GM18907 (cell line): Measurements from ENCODE around the gene FBXO15.

Source experiments
- ATAC-seq: cut with Tn5 transposase; IDR thresholded peaks from one replicate; pipeline ENCODE4 v1.9.1; 2021; ENCODE audit warnings: mild to moderate bottlenecking, moderate library complexity; ENCODE audit not compliant: unreplicated experiment

FBXO15 gene, protein sequence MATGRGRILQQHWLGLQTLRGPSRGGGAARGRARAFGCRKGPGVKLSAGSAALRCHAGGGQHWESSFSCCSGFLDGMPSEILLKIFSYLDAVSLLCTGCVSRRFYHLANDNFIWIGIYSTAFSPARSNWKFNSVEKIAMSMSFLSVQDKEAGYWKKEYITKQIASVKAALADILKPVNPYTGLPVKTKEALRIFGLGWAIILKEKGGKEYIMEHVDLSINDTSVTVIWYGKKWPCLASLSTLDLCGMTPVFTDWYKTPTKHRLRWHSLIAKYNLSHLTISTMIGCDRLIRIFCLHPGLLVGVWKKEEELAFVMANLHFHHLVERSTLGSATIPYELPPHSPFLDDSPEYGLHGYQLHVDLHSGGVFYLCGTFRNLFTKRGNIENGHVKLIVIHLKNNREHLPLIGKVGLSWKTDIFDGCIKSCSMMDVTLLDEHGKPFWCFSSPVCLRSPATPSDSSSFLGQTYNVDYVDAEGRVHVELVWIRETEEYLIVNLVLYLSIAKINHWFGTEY

DNA sequence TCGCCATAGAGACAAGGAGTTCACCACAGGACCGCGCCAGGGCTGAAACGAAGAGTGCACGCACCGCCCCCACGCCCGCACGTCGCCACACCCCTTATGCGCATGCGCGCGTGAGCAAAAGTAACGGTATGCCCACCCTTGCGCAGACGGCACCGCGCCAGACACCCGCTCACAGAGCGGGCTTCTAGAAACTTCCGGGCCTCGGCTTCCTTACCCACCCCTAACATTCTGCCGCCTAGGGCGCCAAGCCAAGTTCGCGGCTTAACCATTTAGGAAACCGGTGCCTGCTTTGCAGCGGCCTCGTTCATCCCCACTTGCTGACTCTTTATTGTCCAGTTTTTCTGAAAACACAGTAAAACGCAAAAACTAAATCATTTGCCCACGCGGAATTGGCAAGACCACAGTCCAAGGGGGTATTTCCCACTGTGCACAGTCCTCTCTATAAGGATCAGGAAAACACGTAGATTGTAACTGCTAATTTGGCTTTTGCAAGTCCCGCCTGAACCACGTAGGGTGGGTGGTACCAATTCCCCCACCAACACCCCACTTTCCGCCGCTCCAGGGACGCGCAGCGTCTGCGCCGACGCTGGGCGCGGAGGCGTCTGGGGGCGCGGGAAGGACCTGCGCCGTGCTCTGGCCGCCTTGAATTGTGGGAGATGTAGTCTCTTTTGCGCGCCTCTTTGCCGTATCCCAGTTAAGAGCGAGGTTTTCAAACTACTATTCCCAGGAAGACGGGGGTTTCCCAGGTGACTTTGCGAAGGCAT lies at the start of gene FBXO15, which contains the start of gene TIMM21:
FBXO15 (minus strand) TSS at position 56 of the 764 bp plus-strand sequence; CDS start at position 7, 49 bp downstream.
TIMM21 (plus strand) TSS at position 745 of the 764 bp plus-strand sequence. CDS start 286 bp downstream, outside the sequence.
- peak; percentile 92 for ATAC-seq

DNA sequence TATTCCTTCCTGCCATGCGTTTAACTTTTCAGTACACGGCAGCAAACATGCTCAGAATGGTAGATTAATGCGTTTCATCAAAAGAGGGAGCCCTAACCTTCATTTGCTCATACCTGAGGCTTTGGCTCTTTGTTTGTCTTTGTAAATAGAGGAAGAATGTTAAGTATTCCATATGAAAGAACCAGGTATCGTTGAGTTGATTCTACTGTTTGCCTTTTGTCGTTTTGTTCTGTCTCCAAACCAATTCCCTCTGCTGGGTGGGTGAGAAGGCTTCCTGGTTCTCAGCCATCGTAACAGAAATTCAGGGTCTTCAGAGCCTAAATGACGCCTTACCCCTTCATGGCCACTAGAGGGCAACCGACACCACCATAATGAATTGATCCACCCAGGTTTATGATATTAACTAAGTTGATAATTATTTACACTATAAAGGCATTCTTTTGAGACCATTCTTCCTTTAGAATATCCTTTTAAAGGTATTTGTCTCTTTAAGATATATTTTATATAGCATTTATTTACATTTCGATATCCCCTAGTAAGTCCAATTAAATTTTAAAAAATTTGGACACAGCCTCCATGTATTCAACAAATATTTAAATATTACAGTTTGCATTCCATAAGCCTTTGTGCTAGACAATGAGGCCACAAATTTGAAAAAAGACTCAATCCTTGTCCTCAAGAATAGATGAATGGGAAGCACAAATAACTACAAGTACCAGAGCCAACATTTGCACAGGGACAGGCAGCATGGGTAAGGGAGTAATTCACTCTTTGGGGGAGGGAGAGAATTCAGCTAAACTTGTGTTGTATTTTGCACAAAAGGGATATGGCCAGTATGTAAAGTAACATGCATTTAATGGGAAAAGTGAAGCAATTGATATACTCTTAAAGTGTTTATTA lies 48.8 kb upstream of the FBXO15 start:
- peak; percentile 87 for ATAC-seq

DNA sequence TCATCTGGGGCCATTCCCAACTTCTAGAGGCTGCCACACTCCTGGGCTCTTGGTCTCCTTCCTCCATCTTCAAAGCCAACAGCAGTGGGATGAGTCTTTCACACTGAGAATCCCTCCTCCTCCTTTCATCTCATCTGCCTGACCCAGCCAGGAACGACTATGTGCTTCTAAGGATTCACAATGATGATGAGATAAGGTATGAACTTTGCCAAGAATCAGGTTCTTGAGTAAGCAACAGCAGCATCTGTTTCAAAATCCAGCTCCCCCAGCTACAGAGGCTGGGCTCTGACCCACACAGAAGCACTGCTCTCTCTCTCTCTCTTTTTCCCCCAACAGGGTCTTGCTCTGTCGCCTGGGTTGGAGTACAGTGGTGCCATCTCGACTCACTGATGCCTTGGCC lies 47.1 kb upstream of the FBXO15 start:
- no peak for ATAC-seq

DNA sequence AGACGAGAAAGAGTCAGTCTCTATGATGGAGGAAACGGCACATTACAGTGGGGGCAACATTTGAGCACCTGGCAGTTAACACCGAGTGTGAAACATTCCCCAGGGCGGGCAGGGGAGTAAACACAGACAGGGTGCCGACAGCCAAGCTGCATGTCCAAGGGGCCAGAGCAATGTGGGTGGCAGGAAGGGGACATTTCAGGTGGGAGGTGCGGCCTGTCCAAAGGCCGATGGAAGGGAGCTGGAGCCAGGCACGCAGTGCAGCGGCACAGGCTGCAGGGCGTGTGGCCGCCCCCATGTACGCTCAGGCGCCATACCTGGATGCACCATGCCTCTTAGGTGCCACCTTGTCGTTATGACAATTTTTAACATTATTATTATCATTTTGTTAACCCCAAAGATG lies 43.9 kb upstream of the FBXO15 start:
- no peak for ATAC-seq

DNA sequence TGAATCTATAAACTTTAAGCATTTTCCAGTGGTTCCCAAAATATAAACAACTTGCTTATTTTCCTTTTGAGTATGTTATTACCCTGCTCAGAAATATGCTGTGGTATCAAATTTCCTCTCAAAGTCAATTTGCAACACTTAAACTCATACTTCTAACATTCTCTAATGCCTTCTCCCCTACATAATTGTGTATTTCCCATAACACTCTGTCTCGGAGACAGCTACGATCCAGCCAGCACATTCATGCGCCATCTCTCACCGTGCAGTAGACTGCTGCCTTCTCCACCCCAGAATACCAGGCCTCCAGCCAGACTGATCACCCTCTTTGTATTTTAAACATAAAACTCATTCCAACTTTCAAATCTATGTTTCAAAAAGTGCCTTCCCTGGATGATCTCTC lies 42.5 kb upstream of the FBXO15 start:
- no peak for ATAC-seq

DNA sequence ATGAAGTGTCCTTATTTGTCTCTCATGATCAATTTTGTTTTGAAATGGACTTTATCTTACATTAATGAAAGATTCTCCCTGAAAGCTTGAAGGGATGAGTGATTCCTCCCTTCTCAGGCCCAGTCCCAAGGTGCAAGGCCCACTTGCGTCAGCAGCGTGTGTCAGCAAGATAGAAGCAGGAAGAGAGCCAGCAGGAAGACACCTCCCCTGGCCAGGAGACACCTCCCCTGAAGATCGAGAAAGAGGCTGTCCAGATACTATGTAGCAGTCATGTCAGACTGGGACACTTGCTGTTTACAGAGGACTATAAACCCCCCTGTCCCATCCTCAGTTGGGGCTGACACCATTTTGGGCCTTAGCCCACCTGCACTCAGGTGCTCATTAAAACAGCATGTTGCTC lies 39.0 kb upstream of the FBXO15 start:
- no peak for ATAC-seq

DNA sequence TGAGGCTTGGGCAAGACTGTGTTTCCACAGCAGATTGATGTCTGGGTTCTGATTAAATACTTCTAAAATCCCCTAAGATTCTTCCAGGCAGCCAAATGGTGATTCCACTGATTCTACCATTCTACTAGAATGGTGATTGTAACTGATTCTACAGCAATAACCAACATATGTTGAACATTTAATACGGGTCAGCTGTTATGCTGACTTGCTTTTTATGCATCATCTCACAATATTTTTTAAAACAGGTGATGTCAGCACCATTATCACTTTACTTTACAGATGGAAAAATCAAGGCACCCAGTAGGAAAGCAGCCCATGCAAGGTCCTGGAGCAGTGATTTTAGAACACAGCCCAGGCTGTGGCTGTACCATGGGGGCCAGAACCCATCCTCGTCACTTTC lies 38.2 kb upstream of the FBXO15 start:
- no peak for ATAC-seq

DNA sequence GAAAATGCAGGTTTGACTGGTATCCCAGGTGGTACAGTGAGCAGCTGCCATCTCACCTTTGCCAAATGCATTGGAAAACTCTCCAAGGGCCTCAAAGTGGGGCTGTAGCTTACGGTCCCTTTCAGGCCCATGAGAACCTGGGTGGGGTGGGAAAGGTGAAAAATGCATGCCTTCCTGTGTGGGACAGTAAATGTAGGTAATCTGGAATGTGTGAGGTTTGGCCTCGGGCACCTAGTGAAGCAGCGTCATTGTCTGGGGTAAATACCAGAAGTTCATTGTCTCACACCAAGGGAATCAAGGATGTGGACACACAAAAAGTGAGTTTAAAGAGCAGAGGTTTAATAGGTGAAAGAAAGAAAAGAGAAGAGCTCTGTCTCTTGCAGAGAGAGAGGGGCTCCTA lies 37.2 kb upstream of the FBXO15 start:
- ATAC-seq, result no peak

DNA sequence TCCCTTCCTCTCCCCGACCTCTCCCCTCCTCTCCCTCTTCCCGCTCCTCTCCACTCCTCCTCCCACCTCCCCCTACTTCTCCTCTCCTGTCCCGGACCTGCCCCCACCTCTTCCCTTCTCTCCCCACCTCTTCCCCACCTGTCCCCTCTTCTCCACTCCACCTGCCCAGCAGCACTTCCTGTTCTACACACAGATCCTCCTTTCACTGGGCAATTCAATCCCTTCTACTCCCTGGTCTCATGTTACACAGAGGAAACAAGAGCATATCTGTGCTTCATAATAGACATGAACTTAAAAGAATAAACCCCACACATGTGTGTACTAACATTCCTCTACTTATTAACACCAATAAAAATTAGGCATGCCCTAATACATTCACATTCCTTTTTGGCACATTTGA lies 35.5 kb upstream of the FBXO15 start:
- ATAC-seq, result no peak

DNA sequence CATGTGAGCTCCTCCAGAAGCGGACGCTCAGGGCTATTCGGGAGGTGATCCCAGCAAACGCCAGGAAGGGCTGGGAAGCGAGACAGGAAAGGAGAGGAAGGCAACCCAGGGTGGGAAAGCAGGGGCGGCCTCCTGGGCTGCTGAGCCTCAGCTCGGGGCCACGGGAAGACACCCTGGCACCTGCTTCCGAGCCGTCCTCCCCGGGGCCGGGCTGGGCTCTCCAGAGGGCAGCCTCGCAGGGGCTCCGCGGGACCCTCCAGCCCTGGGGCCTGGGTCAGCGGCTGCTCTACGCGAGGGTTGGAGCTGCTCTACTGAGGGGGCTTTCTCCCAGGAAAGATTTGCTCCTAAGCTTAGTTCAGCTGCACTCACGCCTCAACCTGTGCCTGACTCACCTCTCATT lies 34.7 kb upstream of the FBXO15 start:
- no peak for ATAC-seq

DNA sequence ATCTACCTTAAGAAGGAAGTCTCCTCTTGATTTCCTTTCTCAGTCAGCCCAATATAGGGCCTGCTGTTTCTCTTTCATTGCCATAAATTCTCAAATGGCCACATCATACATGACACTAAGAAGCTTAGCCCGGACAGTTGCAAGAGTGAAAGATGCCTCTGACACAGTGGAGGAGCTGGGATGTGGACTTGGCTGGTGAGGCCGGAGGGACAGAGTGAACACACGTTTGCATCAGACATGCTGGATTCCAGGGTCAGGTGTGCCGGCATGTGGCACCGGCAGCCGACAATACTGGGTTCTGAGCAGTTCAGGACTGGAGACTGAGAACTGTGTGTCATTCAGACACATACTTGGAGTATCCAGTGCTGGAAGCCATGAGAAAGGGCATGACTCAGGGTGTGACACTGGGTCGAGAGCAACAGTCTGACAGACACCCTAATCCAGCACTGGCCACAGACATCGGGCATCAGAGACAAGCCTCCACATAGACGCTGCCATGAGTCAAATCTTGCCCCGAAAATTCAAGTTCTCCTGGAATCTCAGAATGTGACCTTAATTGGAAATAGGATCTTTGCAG lies 32.1 kb upstream of the FBXO15 start:
- no peak for ATAC-seq

DNA sequence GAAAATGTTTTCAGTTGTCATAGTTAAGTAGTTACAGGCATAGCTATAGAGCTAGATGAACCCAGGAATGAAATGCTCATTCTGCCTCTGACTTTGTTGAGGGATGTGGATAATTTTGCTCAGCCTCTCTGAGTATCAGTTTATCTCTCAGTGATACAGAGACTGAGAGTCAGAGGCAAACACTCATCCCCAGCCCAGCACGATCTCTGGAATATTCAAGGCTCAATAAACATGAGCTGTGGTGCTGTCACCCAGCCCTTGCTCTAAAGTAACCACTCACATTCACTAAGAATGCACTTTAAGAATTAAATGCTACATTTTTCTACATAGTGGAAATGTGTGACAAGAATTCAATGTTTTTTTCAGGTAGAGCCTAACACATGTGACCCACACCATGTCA lies 31.2 kb upstream of the FBXO15 start:
- ATAC-seq, result no peak

DNA sequence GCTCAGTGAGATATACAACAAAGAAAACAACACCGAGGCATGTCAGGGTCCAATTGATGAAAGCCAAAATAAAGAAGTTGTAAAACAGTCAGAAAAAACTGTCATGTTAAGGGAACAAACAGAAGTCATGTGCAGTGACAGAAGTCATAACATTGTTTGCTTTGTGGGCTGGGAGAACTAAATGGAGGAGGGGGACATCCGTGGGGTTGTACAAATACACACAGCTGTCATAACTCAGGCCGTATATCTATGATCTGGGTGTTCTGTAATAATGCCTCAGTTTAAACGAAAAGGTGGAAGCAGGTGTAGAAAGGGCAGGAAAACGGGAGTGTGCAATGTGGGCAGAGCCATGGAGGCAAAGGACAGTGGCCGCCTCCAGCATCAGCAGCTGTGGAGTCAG lies 28.0 kb upstream of the FBXO15 start:
- ATAC-seq, result no peak

DNA sequence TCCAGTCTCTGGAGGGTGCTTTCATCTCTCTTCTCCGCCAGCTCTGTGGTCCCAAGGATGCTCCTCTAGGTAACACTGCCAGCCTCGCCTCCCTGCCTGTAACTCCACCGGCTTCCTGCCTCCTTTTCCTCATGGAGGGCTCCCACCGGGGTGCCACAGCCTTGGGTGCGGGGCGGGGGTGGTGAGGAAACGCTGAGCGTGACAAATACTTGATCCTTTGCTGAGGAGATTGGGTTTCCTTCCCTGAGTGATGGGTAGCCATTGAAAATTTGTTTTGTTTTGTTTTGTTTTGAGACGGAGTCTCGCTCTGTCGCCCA lies 25.8 kb upstream of the FBXO15 start:
- ATAC-seq, result no peak

DNA sequence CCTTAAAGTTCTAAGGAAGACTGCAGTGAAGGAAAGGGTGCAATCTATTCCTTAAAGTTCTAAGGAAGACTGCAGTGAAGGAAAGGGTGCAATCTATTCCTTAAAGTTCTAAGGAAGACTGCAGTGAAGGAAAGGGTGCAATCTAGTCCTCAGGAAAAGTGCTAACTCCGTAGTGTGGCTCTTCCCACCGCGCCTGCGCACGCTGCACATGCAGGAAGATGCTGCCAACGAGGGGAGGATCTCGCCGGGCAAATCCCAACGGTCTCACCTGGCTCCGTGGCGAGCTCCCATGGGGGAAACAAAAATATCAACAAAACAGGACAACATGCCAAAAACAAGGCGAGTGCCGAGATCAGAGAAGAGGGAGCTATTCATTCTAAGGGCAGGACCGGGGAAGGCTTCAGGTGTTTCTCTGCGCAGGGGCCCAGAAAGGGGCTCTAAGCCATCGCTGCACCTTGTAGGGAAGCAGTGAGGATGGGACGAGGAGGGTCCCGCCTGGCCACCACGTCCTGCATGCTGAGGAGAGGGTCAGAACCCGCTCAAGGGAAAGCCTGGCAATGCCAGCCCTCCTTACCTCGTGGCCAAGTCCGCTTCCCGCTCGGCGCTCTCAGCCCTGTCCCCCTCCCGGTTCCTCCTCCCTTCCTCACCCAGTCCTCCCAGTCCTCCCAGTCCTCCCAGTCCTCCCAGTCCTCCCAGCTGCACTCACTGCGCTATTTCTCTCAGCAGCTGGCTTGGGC lies 25.2 kb upstream of the FBXO15 start:
- no peak for ATAC-seq

DNA sequence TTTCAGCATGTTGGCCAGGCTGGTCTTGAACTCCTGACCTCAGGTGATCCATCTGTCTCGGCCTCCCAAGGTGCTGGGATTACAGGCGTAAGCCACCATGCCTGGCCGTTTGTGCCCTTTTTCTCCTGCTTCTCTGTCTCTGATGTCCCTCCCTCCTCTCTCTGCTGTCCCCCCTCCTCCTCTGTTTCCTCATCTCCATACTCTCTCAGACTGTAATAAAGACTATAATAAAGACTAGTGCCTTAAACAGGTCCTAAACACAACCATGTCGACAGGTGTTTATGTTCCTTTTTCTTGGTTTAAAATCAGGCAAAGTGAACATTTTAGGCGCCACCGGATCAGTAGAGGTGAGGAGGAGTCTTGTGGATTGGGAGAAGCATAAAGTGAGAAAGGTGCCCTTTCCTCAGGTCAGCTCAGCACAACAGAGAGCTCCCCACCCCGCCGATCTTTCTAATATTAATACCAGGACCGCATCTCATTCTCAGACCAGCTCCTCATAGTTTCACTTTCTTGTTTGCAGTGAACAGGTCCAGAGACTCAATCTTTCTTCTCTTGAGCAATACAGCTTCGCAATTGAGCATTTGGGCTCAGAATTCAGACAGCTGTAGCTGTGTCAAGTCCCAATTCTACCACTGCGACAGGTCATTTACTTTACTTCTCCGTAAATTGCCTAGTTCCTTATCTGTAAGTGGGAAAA lies 24.4 kb upstream of the FBXO15 start:
- ATAC-seq, result peak; percentile 98

DNA sequence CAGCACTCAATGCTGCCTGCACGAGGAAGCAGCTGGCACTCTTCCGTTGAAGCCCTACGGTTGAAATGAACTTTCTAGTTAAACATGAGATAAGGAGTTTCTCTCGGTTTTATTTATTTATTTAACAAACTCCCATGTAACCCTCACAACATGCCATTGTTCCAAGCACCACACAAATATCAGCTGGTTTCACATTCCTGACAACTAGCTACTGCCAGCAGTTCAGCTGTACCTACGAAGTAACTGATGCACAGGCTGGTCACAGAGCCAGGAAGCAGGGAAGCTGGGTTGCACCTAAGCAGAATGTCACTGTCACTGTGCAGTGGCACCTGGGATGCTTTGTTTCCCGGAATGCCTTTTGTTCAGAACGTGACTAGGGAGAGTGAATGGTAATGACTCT lies 18.8 kb upstream of the FBXO15 start:
- ATAC-seq, result no peak

DNA sequence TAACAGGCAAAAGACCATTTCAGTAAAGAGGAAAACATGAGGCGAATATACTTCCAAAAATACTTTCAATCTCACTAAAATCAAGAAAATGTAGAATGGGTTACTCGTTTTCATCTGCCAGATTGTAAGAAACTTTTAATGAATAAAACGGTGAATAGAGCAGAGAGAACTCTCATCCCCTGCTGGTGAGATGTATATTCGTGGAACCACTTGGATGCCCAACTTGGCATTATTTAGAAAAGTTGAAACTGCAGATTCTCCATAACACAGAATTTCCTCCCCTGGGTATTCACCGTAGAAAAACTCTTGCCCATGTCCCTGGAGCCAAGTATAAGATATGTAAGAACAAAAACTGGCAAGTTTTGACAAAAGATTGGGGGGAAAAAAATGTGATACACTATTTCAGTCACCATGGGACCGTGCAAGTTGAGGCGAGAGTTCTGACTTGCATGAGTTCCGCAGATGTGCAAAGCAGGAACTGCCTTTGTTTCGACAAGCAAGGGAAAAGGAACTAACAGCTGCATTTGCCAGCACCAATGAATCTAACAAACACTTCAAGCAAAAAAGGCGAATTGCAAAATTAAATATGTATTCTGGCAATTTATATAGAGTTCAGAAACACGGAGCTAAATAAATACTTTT lies 15.5 kb upstream of the FBXO15 start:
- ATAC-seq, result peak; percentile 69

DNA sequence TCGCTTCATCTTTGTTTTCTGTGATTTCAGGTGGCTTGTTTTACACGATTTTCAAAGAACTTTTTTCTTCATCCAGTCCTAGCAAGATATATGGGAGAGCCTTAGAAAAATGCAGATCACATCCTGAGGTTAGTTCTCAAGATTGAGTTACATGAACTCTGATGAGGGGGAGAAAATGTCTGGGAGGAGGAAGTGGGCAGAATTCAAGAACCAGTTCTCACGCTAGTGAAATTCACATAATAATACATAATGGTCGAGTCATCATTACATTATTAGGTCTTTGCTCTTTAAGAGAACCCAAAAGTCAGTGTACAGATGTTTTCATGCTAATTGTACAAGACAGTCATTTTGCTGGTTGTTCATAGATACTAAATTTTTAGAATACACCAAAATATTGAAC lies 7.6 kb upstream of the FBXO15 start:
- no peak for ATAC-seq
